22Rv1 (cell line): Measurements from ENCODE around the gene NCBP1.

ENCODE experiments used
- ZFX ChIP-seq: fragments of 450-650 bp; IDR thresholded peaks from 2 replicates; pipeline ENCODE4 v1.6.1; 2017; ENCODE audit warnings: antibody characterized with exemption, borderline replicate concordance
- TF ChIP-seq, protein P1 (sequence below): fragments of 450-650 bp; IDR thresholded peaks from 2 replicates; pipeline ENCODE4 v1.5.1; 2017; ENCODE audit warnings: mild to moderate bottlenecking

- TF ChIP-seq, protein P1, sequence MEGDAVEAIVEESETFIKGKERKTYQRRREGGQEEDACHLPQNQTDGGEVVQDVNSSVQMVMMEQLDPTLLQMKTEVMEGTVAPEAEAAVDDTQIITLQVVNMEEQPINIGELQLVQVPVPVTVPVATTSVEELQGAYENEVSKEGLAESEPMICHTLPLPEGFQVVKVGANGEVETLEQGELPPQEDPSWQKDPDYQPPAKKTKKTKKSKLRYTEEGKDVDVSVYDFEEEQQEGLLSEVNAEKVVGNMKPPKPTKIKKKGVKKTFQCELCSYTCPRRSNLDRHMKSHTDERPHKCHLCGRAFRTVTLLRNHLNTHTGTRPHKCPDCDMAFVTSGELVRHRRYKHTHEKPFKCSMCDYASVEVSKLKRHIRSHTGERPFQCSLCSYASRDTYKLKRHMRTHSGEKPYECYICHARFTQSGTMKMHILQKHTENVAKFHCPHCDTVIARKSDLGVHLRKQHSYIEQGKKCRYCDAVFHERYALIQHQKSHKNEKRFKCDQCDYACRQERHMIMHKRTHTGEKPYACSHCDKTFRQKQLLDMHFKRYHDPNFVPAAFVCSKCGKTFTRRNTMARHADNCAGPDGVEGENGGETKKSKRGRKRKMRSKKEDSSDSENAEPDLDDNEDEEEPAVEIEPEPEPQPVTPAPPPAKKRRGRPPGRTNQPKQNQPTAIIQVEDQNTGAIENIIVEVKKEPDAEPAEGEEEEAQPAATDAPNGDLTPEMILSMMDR, result no peak
- TF ChIP-seq ZFX, result no peak
These were observed 72.6 kb downstream of the NCBP1 start for GRCh38 chr9:97706246-97706645.
